HG03064 (cell line): ENCODE data around the gene LPAR5.

Experiments used
- ATAC-seq: cut with Tn5 transposase; IDR thresholded peaks from one replicate; pipeline ENCODE4 v1.9.1; 2021; ENCODE audit warnings: low read depth; ENCODE audit not compliant: unreplicated experiment

LPAR5 gene

DNA sequence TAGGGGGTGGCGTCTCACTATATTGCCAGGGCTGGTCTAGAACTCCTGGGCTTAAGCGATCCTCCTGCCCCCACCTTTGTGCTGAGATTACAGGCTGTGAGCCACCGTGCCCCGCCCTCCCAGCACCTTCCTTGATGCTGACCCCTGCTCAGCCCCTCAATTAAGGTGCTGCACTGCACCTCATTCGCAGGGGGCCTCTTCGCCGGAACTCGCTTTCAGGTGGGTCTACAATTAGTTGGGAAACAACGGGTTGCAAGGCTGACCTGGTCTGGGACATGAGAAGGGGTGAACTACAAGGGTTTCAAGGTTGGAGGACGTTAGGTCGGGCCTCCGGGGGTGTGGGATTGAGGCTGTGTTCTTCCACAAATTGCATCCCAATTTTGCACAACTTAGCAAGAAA lies 66.4 kb downstream of the LPAR5 start:
- no peak for ATAC-seq
